ENCODE results near the gene EGFR.

The EGFR gene

DNA sequence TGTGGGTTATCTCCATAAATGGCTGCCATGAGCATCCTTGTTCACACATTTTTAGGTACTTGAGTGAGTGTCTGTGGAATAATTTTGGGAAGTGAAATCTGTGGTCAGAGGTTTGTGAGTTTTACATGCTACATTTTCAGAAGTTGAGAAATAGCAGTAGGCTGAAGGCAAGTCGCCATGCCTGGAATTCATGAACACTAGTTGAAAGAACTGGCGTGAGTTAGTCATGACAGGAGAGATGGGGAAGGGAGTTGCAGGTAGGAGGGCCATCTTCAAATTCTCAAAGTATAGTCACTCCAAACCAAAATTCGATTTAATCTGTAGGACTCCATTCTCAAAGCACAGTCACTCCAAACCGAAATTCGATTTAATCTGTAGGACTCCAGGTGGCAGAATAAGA lies 89.6 kb downstream of the EGFR start:
- DNase-seq = no peak

GRCh38 chr7:55108818-55109217 lies 90.0 kb downstream of the EGFR start:
- no peak for DNase-seq

GRCh38 chr7:55109404-55110167 lies 90.8 kb downstream of the EGFR start:
- no peak for DNase-seq

DNA sequence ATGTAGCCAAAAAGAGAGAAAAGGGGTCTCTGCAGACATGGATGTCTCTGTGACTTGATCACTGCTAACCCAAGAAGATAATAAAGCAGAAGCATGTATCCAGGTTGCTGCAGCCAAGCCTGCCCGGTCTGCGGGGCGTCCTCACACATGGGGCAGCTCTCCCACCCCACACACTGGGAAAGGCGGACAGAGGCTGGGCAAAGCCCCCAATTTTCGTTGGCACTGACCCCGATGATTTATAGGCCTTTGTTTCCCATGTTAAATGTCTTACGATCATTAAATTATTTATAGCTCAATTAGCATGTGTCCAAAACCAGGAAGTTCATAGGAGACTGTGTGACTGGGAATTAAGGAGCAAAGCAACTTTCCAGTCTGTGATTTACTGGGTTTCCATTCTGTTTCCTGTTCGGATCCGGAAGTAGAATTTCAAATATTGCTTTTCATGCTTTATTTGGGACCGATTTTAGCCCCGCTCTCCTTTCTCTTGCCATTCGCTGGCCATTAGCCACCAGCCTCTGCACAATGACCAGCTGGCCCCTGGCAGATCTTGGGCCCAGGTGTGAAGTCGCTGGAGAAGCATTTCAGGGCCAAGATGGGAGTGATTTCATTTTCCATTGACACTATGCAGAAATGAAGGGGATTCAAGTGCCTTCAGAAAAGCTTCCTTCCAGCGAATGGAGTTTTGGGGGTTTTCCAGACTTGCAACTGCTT lies 91.6 kb downstream of the EGFR start:
- no peak for DNase-seq

GRCh38 chr7:55110993-55111361 lies 92.2 kb downstream of the EGFR start:
- no peak for DNase-seq

- DNase-seq = no peak
These were observed 93.2 kb downstream of the EGFR start for GRCh38 chr7:55112056-55112455.

DNA sequence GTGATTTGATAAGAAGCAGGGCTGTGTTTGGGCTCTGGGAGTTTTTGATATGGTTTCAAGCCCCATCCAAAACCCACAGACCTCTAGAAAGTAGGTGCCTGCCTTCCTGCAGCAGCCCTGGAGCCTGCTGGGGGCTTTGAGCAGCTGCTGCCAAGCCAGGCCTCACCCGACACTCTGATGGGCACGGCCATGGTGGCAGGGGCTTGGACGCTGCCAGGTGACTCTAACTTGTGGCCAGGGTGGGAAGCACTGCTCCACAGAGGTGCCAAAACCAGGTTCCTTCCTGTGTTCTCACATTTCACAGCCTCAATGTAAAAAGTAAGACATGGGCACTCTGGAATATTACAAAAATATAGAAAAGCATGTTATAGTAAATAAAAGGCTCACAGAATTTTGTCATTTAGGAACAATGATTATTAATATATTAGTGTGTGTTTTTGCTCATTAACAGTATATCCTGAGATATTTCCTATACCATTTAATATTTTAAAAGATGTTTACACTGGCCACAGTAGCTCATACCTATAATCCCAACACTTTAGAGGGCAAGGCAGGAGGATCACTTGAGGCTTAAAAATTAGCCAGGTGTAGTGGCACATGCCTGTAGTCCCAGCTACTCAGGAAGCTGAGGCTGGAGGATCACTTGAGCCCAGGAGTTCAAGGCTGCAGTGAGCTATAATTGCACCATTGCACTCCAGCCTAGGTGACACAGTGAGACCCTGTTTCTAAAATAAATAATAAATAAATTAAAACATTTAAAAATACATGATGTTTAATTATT lies 95.1 kb downstream of the EGFR start:
- no peak for DNase-seq

DNA sequence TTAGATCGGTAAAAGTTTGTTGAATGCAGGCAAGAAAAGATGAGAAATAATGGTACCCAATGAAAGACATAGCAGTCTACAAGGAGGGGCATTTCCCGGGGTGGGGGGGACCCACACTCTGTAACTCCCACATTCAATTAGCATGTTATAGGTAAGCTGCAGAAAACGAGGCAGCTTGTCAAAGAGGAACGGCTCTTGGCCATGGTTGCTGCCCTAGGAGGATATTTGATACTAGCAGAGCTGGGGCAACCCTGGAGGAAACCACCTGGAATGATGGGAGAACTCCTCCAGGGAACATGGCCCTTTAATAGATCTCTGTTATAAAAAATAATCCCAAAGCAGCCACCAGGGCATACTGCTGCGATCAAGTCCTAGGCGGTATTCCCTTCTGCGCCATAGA lies 98.5 kb downstream of the EGFR start:
- no peak for DNase-seq

DNA sequence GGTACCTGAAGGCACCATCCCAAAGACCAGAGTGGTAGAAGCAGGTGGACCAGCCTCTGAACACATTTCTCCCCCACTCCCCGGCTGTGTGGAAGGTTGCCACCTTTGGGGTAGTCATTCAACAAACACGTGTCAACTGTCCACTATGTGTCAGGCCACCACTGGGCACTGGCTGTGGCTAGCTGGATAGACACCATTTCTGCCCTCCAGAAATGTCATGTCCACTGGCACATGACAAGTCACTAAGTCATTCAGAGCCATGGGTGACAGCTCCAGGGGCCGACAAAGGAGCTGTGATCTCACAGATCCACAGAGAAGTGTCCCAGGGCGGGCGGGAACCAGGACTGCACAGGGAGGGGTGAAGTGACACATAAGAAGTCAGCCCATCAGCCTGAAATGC lies 99.6 kb downstream of the EGFR start:
- no peak for DNase-seq

DNA sequence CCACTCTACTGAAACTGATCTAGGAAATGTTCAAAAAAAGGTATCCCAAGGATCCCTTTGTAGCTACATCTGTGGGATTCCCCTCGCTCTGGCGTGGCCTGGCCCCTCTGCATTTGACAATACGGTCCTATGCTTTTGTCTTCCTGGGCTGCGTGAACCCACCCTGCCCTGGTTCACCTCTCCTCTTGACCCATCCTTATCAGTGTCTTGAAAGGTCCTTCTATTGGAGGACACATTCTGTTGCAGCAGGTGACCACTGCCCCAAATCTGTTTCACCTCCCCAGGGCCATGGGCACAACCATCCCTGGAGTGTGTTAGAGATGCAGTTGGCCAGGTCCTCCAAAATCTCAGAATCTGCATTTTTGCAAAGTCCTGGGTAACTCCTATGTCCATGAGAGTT lies 100.8 kb downstream of the EGFR start:
- no peak for DNase-seq

DNA sequence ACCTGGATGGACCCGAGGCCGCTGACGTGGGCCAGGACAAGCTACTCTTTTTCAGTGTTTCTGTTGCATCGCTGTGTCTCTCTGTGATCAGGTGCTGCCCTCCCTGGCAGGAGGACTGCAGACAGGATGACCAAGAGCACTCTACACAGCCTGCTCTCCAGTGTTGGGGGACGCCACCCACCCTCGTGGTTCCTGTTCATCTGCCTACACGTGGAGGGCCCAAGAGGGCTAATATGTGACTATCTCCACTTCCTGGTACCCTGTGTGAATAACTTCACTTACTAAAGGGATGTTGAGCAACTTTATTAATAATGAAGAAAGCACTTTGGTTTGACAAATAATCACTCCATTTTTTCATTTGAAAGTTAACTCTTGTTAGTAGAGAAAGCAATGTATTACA lies 101.3 kb downstream of the EGFR start:
- no peak for DNase-seq

DNA sequence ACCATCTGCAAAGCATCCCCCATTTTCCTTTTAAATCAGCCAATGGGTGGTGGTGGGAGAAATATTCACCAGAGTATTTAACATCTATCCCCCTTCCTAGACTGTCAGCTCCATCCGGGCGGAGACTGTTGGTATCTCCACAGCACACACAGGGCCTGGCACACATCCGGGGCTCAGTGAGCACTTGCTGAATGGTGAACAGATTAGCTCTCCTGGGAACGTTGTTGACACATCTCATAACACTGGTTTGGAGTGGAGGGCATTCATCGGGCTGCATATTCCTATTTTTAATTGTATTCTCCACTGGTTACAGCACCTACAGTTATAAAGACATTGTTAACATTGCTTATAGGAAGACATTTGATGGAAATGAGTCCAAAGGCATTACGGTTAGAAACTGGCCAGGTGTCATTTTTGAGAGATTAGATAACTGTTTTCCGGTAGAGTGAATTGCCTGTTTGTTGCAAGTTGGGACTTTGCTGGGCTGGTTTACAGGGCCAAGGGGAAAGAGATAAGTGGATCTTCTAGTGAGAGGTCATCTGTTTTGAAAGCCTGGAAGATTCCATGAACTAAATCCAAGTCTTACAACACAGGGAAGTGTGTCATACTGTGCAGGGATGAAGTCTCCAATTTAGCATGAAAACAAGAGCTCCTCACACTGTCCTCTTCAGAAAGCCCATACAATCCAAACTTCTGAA lies 101.8 kb downstream of the EGFR start:
- DNase-seq = no peak

GRCh38 chr7:55121249-55121648 lies 102.4 kb downstream of the EGFR start:
- no peak for DNase-seq

DNA sequence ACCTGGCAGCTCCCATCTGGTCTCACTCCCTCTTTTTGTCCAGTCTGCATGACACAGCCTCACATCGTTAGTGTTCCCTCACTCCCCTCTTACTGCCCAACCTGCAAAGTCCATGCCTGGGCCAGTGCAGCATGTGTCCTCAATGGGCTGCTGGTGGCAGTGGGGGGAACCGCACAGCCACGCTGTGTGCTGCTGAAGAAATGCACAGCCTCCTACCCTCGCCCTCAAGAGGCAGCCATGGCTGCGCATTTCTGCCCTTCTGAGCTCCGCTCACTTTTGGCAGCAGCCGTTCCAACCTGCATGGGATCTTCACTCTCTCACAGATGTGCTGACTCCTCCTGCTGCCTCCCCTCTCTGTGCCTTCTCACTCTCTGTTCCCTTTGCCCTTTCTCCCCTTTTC lies 103.4 kb downstream of the EGFR start:
- DNase-seq = no peak

DNA sequence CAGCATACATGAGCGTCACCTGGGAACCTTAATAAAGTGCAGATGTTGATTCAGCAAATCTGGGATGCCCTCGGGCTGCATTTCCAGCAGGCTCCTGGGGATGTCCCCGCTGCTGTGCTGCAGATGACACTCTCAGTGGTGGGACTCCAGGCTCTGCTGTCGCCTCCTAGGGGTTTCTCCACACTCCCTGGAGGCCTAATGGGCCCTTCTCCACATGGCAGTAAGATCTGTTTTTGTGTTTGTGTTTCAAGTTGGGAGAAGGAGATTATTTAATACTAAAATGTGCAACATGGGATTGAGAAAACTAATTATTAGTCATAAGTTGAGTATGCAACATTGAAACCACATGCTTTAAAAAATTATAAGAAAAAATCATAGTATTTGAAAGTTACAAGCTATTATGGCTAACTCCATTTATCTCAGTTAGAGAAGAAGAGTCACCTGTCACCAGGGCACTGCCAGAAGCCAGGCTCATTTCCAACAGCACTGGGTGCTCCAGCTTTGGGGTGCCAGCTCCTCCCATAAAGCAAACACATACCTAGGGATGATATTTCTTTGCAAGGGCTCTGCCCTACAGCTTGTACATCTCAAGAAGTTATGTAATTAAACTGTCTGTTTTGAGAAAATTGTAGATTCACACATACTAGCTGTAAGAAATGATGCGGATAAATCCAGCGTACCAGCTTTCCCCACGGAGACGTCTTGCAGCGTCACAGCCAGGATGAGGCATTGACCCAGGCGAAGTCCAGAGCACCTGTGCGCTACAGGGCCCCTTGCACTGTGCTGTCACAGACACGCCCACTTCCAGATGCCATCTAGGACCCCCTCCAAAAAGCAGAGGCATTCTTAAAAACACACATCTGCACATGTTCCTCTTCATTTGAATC lies 106.4 kb downstream of the EGFR start:
- DNase-seq = no peak

DNA sequence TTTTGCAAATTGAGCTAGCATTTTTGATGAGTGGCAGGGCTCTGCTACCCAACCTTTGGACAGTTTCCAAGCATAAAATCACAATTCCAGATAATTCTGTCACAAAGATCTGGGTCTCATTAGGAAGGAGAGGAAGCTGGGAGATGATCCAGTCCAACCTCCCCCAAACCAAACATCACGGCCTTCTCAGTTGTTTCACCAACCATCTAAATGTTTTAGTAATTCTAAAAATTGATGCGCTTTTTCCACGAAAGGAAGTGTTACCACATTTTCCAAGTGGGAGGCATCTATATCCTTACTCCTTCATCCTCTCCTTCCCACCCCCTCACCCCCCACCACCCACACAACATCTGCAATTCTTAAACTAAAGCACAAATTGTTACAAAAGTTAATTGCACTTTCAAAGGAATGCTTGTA lies 108.3 kb downstream of the EGFR start:
- DNase-seq = no peak

DNA sequence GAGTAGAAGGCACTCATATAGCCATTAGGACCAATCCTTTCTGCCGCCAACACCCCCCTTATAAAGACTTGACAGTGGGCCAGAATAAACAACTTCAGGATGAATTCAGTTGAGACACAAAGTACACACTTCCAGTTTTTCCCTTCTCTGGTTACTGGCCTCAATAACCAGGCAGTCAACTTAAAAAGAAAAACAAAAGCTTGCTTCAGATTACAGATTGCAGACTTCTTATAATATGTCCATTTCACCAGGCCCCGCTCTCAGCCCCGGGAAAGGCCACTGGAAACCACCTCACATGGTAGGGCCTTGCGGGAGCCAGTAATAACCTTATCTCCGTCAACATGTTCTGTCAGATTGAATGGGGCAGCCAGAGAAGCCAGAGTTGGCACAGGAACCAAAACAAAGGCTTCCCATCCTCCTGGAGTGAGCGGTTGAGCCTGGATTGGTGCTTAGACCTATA lies 108.8 kb downstream of the EGFR start:
- DNase-seq = no peak

DNA sequence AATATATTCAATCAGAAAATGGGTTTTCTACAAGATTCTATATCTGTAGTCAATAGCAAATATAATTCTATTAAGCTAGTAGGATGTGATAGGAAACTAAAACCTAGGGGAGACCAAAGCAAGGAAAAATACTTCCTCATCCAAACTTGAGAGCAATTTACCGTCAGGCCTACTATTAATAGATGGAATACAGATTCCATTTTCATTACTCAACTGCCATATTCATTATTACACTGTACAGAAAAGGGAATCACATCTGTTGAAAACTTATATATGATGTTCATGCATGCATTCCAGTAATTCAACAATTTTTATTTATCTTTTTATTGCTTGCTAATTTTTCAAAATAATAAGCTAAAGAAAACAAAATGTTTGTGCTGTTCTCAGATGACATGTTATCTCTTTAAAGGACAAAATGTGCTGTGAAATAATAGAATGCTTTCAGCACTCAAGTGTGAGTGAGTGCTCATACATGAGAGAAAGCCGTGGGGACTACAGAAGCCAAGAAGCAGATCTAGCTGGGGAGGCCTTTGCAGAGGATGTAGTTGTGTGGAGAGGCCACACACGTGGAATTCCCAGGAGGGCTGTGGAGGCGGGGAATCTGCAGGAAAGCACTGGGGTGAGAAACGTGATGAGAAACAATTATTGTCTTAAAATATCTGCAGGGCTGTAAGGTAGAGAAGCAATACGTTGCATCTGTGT lies 110.0 kb downstream of the EGFR start:
- no peak for DNase-seq

DNA sequence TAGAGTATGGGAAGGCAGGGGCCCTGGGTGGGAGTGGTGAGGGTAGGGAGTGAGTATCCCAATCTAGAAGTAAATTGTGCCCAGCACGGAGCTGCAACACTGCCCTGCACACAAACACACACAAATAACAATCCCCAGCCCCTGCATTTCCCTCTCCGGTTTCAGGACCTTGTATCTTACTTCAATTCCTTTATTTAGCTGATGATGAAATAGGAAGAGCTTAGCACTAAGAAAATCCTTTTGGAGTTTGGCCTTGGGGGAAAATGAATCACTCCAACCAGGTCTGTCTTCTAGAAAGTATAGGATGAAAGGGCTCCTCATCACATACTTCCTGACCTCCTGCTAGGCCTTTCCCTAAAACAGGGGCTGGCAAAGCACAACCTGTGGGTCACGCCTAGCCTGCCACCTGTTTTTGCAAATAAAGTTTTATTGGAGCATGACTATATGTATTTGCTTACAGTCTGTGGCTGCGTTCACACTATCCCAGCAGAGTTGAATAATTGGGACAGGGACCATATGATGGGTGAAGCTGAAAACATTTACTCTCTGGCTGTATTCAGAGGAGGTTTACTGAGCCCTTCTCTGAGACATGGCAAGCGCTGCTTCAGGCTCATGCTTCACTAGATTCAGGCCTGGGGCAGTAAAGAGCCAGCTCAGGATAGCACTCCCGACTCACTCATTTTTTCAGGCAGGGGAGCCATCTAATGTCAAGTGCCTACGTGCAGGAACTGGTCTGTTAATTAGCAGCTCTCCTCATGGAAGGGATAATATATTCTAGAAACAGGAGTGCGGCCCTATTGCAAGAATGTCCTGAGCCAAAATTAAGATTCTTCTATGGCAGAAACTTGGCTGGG lies 111.0 kb downstream of the EGFR start:
- DNase-seq = no peak

- no peak for DNase-seq
These were observed 111.8 kb downstream of the EGFR start for GRCh38 chr7:55130395-55131141.
